GM13976 (cell line): Measurements from ENCODE around the gene KSR1.
"Not testable (repeated sequence)": the region's sequence is repeated elsewhere in the genome, so short reads cannot be mapped to it uniquely, and the experiment has no call there.

Experiments used
- DNase-seq: peaks from one replicate; pipeline ENCODE4 v3.0.0; 2012; ENCODE audit warnings: low spot score
- in situ Hi-C: fragments of 300-500 bp; cut with MboI; formaldehyde crosslinking; loops from one replicate; pipeline ENCODE4 v1.12.0; 2022; ENCODE audit warnings: low sequenced_read_pairs, mixed read lengths, inconsistent platforms; ENCODE audit not compliant: unreplicated experiment
- TF ChIP-seq, protein P1 (sequence below): IDR thresholded peaks from 2 replicates; pipeline ENCODE4 v1.5.1; 2012; ENCODE audit warnings: borderline replicate concordance, mild to moderate bottlenecking; ENCODE audit not compliant: insufficient read depth; ENCODE audit errors: extremely low read depth, missing control alignments, control extremely low read depth

KSR1 gene

DNA sequence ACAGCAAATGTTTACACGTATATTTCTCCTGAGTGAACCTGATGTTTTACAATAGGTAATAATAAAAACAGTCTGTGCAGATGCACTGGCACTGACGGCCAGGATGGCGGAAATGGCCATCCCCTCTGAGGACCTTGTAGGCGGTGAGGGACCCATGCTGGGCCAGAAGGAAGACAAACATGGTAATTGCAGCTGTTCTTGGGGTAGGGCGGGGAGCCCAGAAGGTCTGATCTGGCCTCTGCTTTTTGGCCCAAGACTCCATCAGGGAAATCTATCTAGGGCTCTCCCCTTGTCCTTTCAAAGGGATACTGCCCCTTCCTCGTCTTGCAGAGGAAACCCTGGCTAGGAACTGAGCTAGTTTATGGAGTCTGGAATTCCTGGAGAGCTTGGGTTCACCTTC, 167.4 kb downstream of the KSR1 start:
- no peak for DNase-seq
- TF ChIP-seq, protein P1, sequence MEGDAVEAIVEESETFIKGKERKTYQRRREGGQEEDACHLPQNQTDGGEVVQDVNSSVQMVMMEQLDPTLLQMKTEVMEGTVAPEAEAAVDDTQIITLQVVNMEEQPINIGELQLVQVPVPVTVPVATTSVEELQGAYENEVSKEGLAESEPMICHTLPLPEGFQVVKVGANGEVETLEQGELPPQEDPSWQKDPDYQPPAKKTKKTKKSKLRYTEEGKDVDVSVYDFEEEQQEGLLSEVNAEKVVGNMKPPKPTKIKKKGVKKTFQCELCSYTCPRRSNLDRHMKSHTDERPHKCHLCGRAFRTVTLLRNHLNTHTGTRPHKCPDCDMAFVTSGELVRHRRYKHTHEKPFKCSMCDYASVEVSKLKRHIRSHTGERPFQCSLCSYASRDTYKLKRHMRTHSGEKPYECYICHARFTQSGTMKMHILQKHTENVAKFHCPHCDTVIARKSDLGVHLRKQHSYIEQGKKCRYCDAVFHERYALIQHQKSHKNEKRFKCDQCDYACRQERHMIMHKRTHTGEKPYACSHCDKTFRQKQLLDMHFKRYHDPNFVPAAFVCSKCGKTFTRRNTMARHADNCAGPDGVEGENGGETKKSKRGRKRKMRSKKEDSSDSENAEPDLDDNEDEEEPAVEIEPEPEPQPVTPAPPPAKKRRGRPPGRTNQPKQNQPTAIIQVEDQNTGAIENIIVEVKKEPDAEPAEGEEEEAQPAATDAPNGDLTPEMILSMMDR = no peak
- in situ Hi-C loops = loop anchor here (25.0 kb wide), 1 partner anchor 411 kb away; no protein-coding TSS in a partner anchor

DNA sequence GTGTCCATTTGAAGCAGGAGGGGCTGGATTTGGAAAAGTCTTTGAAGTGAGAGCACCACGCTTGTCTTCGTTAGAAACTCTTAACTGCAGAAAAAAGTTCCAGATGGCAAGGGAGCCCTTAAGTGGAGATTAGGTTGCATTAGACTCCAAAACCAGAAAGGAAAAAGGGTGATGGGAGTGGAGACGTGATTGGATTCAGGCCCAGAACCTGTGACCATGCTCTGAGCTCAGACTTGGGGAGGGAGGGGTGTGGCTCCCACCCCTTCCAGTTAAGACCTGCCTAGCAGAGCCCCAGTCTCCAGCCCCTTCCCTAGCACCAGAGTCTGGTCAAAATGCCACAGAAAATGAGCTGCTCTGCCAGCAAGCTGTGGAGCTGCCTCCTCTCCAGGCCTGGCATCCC, 168.3 kb downstream of the KSR1 start:
- no peak for DNase-seq
- TF ChIP-seq, protein P1 = no peak
- in situ Hi-C loops = loop anchor here (25.0 kb wide), 1 partner anchor 412 kb away; no protein-coding TSS in a partner anchor

DNA sequence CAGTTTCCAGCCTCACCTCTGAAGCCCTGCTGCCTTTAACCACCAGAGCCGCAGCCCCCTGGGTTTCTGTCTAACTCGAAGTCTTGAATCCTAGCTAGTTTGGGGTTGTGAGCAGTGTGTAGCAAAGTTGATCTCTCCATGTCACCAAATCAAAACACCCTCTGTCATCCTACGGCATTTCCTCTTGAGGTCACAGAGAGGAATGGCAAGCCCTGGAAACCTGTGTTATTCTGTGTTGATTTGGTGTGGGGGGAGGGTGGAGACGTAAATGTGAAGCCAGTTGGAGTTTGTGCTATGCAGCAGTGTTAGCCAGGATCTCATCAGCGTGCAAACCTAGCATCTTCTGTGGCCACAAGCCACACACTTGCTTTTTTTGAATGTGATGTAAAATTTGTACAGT, 169.6 kb downstream of the KSR1 start:
- no peak for DNase-seq
- in situ Hi-C loops = no loop called here
- TF ChIP-seq, protein P1 = no peak

DNA sequence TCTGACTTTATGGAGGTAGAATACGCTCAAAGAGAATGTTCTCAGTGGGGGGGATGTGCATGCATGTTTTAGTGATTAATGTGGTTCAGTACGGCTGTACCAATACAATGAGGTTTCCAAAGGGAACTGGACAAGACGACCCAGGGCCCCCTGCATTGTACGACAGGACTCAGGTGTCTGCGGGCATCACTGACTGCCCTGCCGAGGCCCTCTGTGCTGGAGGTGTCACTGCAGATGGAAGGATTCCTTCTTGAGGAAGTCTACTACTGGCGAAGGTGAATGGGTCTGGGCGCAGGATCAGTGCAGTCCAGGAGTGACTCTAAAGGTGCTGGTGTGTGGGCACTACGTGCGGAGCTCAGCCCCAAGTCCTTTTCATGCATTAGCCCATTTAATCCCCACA, 171.3 kb downstream of the KSR1 start:
- TF ChIP-seq, protein P1 = no peak
- in situ Hi-C loops = no loop called here
- DNase-seq = no peak

DNA sequence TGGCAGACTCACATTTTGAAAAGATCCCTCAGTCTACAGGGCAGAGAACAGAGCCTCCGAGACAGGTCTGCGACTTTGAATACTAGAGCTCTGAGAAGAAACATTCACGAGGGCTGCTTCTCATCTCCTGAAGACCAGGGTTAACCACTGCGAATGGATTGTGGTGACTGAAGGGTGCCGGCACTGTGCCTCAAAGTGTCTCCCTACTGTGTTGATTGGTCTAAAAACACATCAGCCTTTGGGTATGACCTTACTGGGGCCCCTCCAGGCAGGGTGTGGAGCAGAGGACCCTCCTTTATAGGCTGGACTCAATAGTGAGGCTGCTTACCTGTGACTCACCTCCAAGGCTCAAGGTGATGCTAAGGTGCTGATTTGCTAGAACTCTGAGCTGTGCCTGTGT, 172.1 kb downstream of the KSR1 start:
- TF ChIP-seq, protein P1 = no peak
- no peak for DNase-seq
- in situ Hi-C loops = no loop called here

DNA sequence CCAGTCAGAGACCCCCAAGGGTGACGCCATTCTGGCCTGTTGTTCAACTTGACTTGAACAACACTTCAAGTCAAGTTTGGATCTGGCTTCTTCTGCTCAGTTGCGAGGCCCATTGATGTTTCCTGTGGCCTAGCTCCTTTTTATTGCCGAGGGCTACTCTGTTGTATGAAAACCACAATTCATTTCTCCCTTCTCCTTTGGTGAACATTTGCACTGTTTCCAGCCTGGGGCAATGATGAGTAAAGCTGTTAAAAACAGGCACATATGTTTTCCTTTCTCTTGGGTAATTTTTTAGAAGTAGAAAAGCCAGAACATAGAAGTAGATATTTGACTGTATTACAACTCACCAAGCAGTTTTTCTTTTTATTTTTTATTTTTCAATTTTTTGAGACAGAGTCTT, 173.0 kb downstream of the KSR1 start:
- DNase-seq, in situ Hi-C loops: not testable (repeated sequence)

DNA sequence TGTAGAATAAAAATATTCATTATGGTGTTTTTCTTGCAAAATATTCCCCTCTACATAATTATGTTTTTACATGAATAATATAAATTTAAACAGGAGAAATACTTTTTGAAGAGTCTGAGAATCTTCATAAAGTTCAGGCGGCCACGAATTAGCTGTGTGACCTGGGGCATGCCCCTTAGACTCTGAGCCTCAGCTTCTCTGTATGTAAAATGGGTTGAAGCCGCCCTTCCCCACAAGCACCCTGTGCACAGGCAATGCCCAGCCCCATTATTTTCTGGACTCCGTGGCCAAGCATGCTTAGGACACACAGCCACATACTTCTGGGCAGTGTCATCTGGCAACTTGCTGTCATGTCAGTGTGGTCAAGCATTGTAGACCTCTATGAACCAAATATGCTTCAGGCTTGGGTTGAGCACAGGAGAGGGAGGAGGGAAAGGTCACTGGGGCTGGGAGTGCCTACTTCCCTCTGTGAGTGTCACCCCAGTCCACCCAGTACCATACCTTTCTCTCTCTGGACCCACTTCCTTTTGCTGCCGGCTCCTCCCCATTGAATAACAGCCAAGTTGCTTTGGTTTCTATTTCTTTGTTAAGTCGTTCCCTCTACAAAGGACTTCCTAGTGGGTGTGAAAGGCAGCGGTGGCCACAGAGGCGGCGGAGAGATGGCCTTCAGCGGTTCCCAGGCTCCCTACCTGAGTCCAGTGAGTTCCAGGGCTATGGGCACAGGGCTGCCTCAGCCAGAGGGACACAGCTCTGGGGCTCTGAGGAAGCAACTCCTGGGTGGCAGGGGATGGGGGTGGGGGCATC, 174.6 kb downstream of the KSR1 start, which contains the start of gene LGALS9:
Gene LGALS9, plus strand, starts transcription at position 582 of the 804 bp plus-strand sequence. Its CDS starts 78 bp downstream, at position 660.
- TF ChIP-seq, protein P1 = no peak
- in situ Hi-C loops = no loop called here
- DNase-seq = peak; percentile 72
